AG10803 (cell line): ENCODE measurements around the gene AMPD2.

Experiments used
- DNase-seq: peaks from one replicate; pipeline ENCODE4 v3.0.0; 2010; ENCODE audit warnings: low read depth
- H3K4me3 ChIP-seq: 2 replicates; pipeline ENCODE4 v1.5.1; 2011; ENCODE audit warnings: mild to moderate bottlenecking, low read length, control low read depth
- CTCF ChIP-seq: conservative IDR thresholded peaks from 2 replicates; pipeline ENCODE4 v1.5.1; 2011; ENCODE audit warnings: mild to moderate bottlenecking, low read length, control low read depth, inconsistent platforms

The AMPD2 gene

GRCh38 chr1:109641078-109641740, 21.6 kb downstream of the AMPD2 start:
- no peak overlapping the region for H3K4me3 ChIP-seq
- no peak for TF ChIP-seq CTCF
- no peak for DNase-seq

GRCh38 chr1:109641861-109642260, 22.2 kb downstream of the AMPD2 start:
- H3K4me3 ChIP-seq: no peak overlapping the region
- TF ChIP-seq CTCF: no peak
- no peak for DNase-seq

GRCh38 chr1:109642626-109643025, 23.0 kb downstream of the AMPD2 start:
- H3K4me3 ChIP-seq: no peak overlapping the region
- TF ChIP-seq CTCF: no peak

GRCh38 chr1:109643385-109644230, 24.0 kb downstream of the AMPD2 start:
- peak; percentile 56 for DNase-seq

More at GRCh38 chr1:109642626-109643025, 23.0 kb downstream of the AMPD2 start:
- DNase-seq: peak; percentile 42

GRCh38 chr1:109644670-109645069, 25.0 kb downstream of the AMPD2 start:
- no peak overlapping the region for H3K4me3 ChIP-seq
- no peak for TF ChIP-seq CTCF
- DNase-seq: no peak

More at GRCh38 chr1:109643385-109644230, 24.0 kb downstream of the AMPD2 start:
- no peak overlapping the region for H3K4me3 ChIP-seq
- TF ChIP-seq CTCF: peak; percentile 79

GRCh38 chr1:109649491-109649914, 29.9 kb downstream of the AMPD2 start:
- H3K4me3 ChIP-seq: peak overlapping the region; percentile 51
- peak; percentile 67 for TF ChIP-seq CTCF
- peak; percentile 75 for DNase-seq
